SU-DHL-6 (cell line): Measurements from ENCODE around the gene EXD2.

Experiments
- EZH2phosphoT487 ChIP-seq: fragments of 200-600 bp; sonication (generic), shearing (Covaris generic); conservative IDR thresholded peaks from 2 replicates; pipeline ENCODE4 v1.6.1; 2018; ENCODE audit warnings: mild to moderate bottlenecking, antibody characterized with exemption, low read length, moderate library complexity, mixed read lengths
- TF ChIP-seq, protein P1 (sequence below): fragments of 200-600 bp; sonication (generic); IDR thresholded peaks from one replicate; pipeline ENCODE4 v1.5.1; 2017; ENCODE audit warnings: antibody characterized with exemption, mild to moderate bottlenecking, low read length, moderate library complexity; ENCODE audit not compliant: insufficient read depth, poor library complexity, severe bottlenecking

DNA sequence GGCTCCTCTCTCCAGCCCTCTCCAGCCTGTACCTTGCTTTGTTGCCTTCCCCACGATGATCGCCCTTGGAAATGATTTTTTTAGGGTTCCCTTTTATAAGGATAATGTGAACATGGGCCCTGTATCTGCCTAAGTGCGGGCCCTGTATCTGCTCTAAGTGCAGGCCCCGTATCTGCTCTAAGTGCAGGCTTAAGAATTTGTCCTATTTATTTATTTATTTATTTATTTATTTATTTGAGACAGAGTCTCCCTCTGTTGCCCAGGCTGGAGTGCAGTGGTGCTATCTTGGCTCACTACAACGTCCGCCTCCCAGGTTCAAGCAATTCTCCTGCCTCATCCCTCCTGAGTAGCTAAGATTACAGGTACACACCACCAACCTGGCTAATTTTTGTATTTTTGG is 91.2 kb downstream of the EXD2 start:
- TF ChIP-seq, protein P1, sequence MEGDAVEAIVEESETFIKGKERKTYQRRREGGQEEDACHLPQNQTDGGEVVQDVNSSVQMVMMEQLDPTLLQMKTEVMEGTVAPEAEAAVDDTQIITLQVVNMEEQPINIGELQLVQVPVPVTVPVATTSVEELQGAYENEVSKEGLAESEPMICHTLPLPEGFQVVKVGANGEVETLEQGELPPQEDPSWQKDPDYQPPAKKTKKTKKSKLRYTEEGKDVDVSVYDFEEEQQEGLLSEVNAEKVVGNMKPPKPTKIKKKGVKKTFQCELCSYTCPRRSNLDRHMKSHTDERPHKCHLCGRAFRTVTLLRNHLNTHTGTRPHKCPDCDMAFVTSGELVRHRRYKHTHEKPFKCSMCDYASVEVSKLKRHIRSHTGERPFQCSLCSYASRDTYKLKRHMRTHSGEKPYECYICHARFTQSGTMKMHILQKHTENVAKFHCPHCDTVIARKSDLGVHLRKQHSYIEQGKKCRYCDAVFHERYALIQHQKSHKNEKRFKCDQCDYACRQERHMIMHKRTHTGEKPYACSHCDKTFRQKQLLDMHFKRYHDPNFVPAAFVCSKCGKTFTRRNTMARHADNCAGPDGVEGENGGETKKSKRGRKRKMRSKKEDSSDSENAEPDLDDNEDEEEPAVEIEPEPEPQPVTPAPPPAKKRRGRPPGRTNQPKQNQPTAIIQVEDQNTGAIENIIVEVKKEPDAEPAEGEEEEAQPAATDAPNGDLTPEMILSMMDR: no peak
- no peak for TF ChIP-seq EZH2phosphoT487
